ENCODE measurements around the gene RAD51B.

GRCh38 chr14:68358500-68358899 is 538.9 kb downstream of the RAD51B start:
- no peak for TF ChIP-seq EZH2 (IDR thresholded peaks at IDR 0.05; ENCODE audit: low read depth)
- TF ChIP-seq, protein P1, sequence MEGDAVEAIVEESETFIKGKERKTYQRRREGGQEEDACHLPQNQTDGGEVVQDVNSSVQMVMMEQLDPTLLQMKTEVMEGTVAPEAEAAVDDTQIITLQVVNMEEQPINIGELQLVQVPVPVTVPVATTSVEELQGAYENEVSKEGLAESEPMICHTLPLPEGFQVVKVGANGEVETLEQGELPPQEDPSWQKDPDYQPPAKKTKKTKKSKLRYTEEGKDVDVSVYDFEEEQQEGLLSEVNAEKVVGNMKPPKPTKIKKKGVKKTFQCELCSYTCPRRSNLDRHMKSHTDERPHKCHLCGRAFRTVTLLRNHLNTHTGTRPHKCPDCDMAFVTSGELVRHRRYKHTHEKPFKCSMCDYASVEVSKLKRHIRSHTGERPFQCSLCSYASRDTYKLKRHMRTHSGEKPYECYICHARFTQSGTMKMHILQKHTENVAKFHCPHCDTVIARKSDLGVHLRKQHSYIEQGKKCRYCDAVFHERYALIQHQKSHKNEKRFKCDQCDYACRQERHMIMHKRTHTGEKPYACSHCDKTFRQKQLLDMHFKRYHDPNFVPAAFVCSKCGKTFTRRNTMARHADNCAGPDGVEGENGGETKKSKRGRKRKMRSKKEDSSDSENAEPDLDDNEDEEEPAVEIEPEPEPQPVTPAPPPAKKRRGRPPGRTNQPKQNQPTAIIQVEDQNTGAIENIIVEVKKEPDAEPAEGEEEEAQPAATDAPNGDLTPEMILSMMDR (conservative IDR thresholded peaks at IDR 0.05), result no peak
